HEK293T (cell line): ENCODE data around the gene RNU6-1.

Source experiments
- CTCF ChIA-PET: fragments of 350-600 bp; formaldehyde crosslinking; extraction: SDS; loops from one replicate; lab custom pipeline; 2021; ENCODE audit warnings: antibody characterized with exemption, inconsistent platforms; lab: Yijun Ruan, JAX
- POLR2A ChIA-PET: fragments of 350-600 bp; formaldehyde crosslinking; extraction: SDS; loops from one replicate; lab custom pipeline; 2020; ENCODE audit warnings: antibody characterized with exemption, inconsistent platforms; lab: Yijun Ruan, JAX
- DNase-seq: peaks from one replicate; pipeline ENCODE4 v3.0.0; 2012; ENCODE audit warnings: mixed read lengths; ENCODE audit errors: extremely low spot score
- ARNT ChIP-seq: fragments of 450-650 bp; IDR thresholded peaks from 2 replicates; pipeline ENCODE4 v1.6.1; 2017; ENCODE audit warnings: mild to moderate bottlenecking
- BHLHE40 ChIP-seq: fragments of 450-650 bp; IDR thresholded peaks from 2 replicates; pipeline ENCODE4 v1.6.1; 2016; ENCODE audit warnings: mild to moderate bottlenecking, moderate library complexity, borderline replicate concordance
- CTBP1 ChIP-seq: fragments of 450-650 bp; IDR thresholded peaks from 2 replicates; pipeline ENCODE4 v1.6.1; 2016; ENCODE audit warnings: borderline replicate concordance
- ELF4 ChIP-seq: fragments of 450-650 bp; IDR thresholded peaks from 2 replicates; pipeline ENCODE4 v1.6.1; 2017; ENCODE audit warnings: antibody characterized with exemption
- FOXA1 ChIP-seq: fragments of 450-650 bp; IDR thresholded peaks from 2 replicates; pipeline ENCODE4 v1.6.1; 2016; ENCODE audit warnings: mild to moderate bottlenecking
- FOXK2 ChIP-seq: fragments of 450-650 bp; IDR thresholded peaks from 2 replicates; pipeline ENCODE4 v1.6.1; 2016; ENCODE audit warnings: mild to moderate bottlenecking
- FOXM1 ChIP-seq: fragments of 450-650 bp; IDR thresholded peaks from 2 replicates; pipeline ENCODE4 v1.6.1; 2017; ENCODE audit warnings: mild to moderate bottlenecking, borderline replicate concordance
- HDGF ChIP-seq: fragments of 450-650 bp; IDR thresholded peaks from 2 replicates; pipeline ENCODE4 v1.6.1; 2017; ENCODE audit warnings: antibody characterized with exemption, borderline replicate concordance
- L3MBTL2 ChIP-seq: fragments of 450-650 bp; conservative IDR thresholded peaks from 2 replicates; pipeline ENCODE4 v1.6.1; 2016; ENCODE audit warnings: mild to moderate bottlenecking
- LEF1 ChIP-seq: fragments of 450-650 bp; IDR thresholded peaks from 2 replicates; pipeline ENCODE4 v1.6.1; 2017; ENCODE audit warnings: mild to moderate bottlenecking, borderline replicate concordance
- NFRKB ChIP-seq: fragments of 450-650 bp; IDR thresholded peaks from 2 replicates; pipeline ENCODE4 v1.6.1; 2016; ENCODE audit warnings: mild to moderate bottlenecking, moderate library complexity
- SP1 ChIP-seq: fragments of 450-650 bp; IDR thresholded peaks from 2 replicates; pipeline ENCODE4 v1.6.1; 2017
- SUZ12 ChIP-seq: fragments of 450-650 bp; IDR thresholded peaks from 2 replicates; pipeline ENCODE4 v1.6.1; 2016; ENCODE audit warnings: mild to moderate bottlenecking
- TARDBP ChIP-seq: fragments of 450-650 bp; IDR thresholded peaks from 2 replicates; pipeline ENCODE4 v1.6.1; 2016
- ZNF384 ChIP-seq: fragments of 450-650 bp; IDR thresholded peaks from 2 replicates; pipeline ENCODE4 v1.6.1; 2016

Gene RNU6-1

GRCh38 chr15:67836477-67836876 is 3.4 kb downstream of the RNU6-1 start:
- DNase-seq = no peak
- POLR2A ChIA-PET = no interaction called here
- TF ChIP-seq HDGF = no peak
- peak; percentile 89 for TF ChIP-seq ZNF384
- TF ChIP-seq CTBP1 = no peak
- no peak for TF ChIP-seq NFRKB
- no peak for TF ChIP-seq LEF1
- TF ChIP-seq SUZ12 = no peak
- no peak for TF ChIP-seq FOXM1
- CTCF ChIA-PET = interaction anchor here (0.6 to 1.1 kb wide), 6 partner anchors 13 to 765 kb away, joined by 3 to 9 read pairs (median 3); no protein-coding TSS in a partner anchor

GRCh38 chr15:67836134-67836455 is 3.8 kb downstream of the RNU6-1 start:
- ChIA-PET POLR2A (no interaction called here), CTCF (interaction anchor here (0.6 to 1.1 kb wide), 7 partner anchors 12 to 1138 kb away, joined by 3 to 9 read pairs (median 3); no protein-coding TSS in a partner anchor)
- TF ChIP-seq FOXM1 (no peak), NFRKB (no peak), ZNF384 (no peak), CTBP1 (no peak), TARDBP (no peak), SP1 (no peak), ELF4 (no peak), L3MBTL2 (no peak), FOXA1 (no peak), SUZ12 (no peak)
- DNase-seq = no peak

GRCh38 chr15:67835297-67836133 is 4.3 kb downstream of the RNU6-1 start:
- no peak for DNase-seq
- TF ChIP-seq HDGF = no peak
- no peak for TF ChIP-seq SUZ12
- no peak for TF ChIP-seq SP1
- TF ChIP-seq L3MBTL2 = no peak
- TF ChIP-seq BHLHE40 = no peak
- CTCF ChIA-PET = interaction anchor here (0.6 to 1.1 kb wide), 8 partner anchors 12 to 1137 kb away, joined by 3 to 9 read pairs (median 3); no protein-coding TSS in a partner anchor
- POLR2A ChIA-PET = no interaction called here

- ChIA-PET POLR2A (no interaction called here), CTCF (interaction anchor here (0.7 kb wide), 1 partner anchor 372 kb away, joined by 3 read pairs; no protein-coding TSS in a partner anchor)
- DNase-seq = no peak
- no peak for TF ChIP-seq SUZ12
- no peak for TF ChIP-seq FOXK2
- no peak for TF ChIP-seq TARDBP
- TF ChIP-seq L3MBTL2 = no peak
- TF ChIP-seq FOXA1 = no peak
- TF ChIP-seq FOXM1 = no peak
- no peak for TF ChIP-seq CTBP1
- no peak for TF ChIP-seq HDGF
- no peak for TF ChIP-seq ZNF384
- no peak for TF ChIP-seq LEF1
- no peak for TF ChIP-seq NFRKB
- no peak for TF ChIP-seq ARNT
Observed at GRCh38 chr15:67834581-67835296, 5.1 kb downstream of the RNU6-1 start.

- DNase-seq = no peak
- TF ChIP-seq FOXA1 = no peak
- no peak for TF ChIP-seq TARDBP
- no peak for TF ChIP-seq ARNT
- ChIA-PET CTCF (no interaction called here), POLR2A (no interaction called here)
Observed at GRCh38 chr15:67833710-67834511, 5.9 kb downstream of the RNU6-1 start.

- TF ChIP-seq NFRKB (no peak), LEF1 (no peak)
- ChIA-PET POLR2A (interaction anchor here (1.0 kb wide), 1 partner anchor 375 kb away, joined by 4 read pairs; no protein-coding TSS in a partner anchor), CTCF (no interaction called here)
- no peak for DNase-seq
Observed at GRCh38 chr15:67832897-67833709, 6.7 kb downstream of the RNU6-1 start.

GRCh38 chr15:67832031-67832551 is 7.8 kb downstream of the RNU6-1 start:
- TF ChIP-seq ARNT = no peak
- DNase-seq = no peak
- POLR2A ChIA-PET = interaction anchor here (1.0 kb wide), 1 partner anchor 374 kb away, joined by 4 read pairs; no protein-coding TSS in a partner anchor
- CTCF ChIA-PET = interaction anchor here (0.9 kb wide), 2 partner anchors 230 to 387 kb away, joined by 3 read pairs; no protein-coding TSS in a partner anchor
